H1 (cell line): ENCODE data around the gene CHCHD6. TPM values are rescaled to one million over a fixed set of nuclear protein-coding genes. Genes with fewer than 3 reads are reported as not detected.

Experiments used
- ATF3 ChIP-seq: IDR thresholded peaks from 2 replicates; pipeline ENCODE4 v1.6.1; 2011; ENCODE audit warnings: low read depth, mild to moderate bottlenecking, low read length; ENCODE audit not compliant: insufficient read depth
- CBX5 ChIP-seq: fragments of 300-800, 300-1000 bp; sonication (generic); IDR thresholded peaks from 2 replicates; pipeline ENCODE4 v1.7.1; 2016; ENCODE audit warnings: antibody characterized with exemption, low read length, low read depth
- CBX8 ChIP-seq: fragments of 300-800, 300-1000 bp; sonication (generic); IDR thresholded peaks from 2 replicates; pipeline ENCODE4 v1.7.1; 2016; ENCODE audit warnings: low read depth, low read length, borderline replicate concordance
- CREB1 ChIP-seq: IDR thresholded peaks from 2 replicates; pipeline ENCODE4 v1.6.1; 2012; ENCODE audit warnings: inconsistent platforms
- CTBP2 ChIP-seq: IDR thresholded peaks from 2 replicates; pipeline ENCODE4 v1.7.0; 2011; ENCODE audit warnings: borderline replicate concordance, mild to moderate bottlenecking, moderate library complexity, mixed read lengths, low read length; ENCODE audit not compliant: insufficient read depth, insufficient read length
- FOSL1 ChIP-seq: IDR thresholded peaks from 2 replicates; pipeline ENCODE4 v1.6.1; 2011; ENCODE audit warnings: mild to moderate bottlenecking, low read depth, low read length, moderate library complexity; ENCODE audit not compliant: insufficient read depth
- JUN ChIP-seq: IDR thresholded peaks from 2 replicates; pipeline ENCODE4 v1.6.1; 2011; ENCODE audit warnings: low read depth, mild to moderate bottlenecking, improper control_type of control experiment, low read length
- KDM4A ChIP-seq: IDR thresholded peaks from one replicate; pipeline ENCODE4 v1.7.1; 2012; ENCODE audit warnings: low read depth, mild to moderate bottlenecking, moderate library complexity, low read length, inconsistent platforms; ENCODE audit not compliant: severe bottlenecking
- NANOG ChIP-seq: IDR thresholded peaks from 2 replicates; pipeline ENCODE4 v1.6.1; 2011; ENCODE audit warnings: low read length, low read depth, mild to moderate bottlenecking, inconsistent platforms; ENCODE audit not compliant: insufficient read depth, poor library complexity, severe bottlenecking
- POLR2AphosphoS5 ChIP-seq: IDR thresholded peaks from 2 replicates; pipeline ENCODE4 v1.6.1; 2011; ENCODE audit warnings: low read depth, low read length
- POU5F1 ChIP-seq: IDR thresholded peaks from 2 replicates; pipeline ENCODE4 v1.6.1; 2011; ENCODE audit warnings: low read depth, mild to moderate bottlenecking, low read length, moderate library complexity
- SP1 ChIP-seq: IDR thresholded peaks from 2 replicates; pipeline ENCODE4 v1.6.1; 2011; ENCODE audit warnings: low read depth, low read length
- SP4 ChIP-seq: IDR thresholded peaks from 2 replicates; pipeline ENCODE4 v1.6.1; 2012; ENCODE audit warnings: low read length, inconsistent platforms
- SUZ12 ChIP-seq: fragments of 200-600 bp; sonication (generic); IDR thresholded peaks from 2 replicates; pipeline ENCODE4 v1.6.1; 2012; ENCODE audit warnings: mild to moderate bottlenecking, inconsistent platforms, low read length, moderate library complexity, mixed read lengths
- TAF7 ChIP-seq: optimal IDR thresholded peaks from 2 replicates; pipeline ENCODE3; 2011; ENCODE audit warnings: low read depth, mild to moderate bottlenecking, inconsistent platforms, low read length, moderate library complexity, borderline replicate concordance
- YY1 ChIP-seq: IDR thresholded peaks from 2 replicates; pipeline ENCODE4 v1.6.1; 2011; ENCODE audit warnings: low read depth, mild to moderate bottlenecking, low read length
- polyA plus RNA-seq, 7 experiments: library from polyadenylated mRNA; depleted of rRNA in 3 of 7; stranded (reverse) in 5 of 7; unstranded in 2 of 7; fragments of >200 nt in 5 of 7; fragments of 200-250 nt in 2 of 7; gene quantifications; 1 replicate in 5 of 7; 2 replicates in 1 of 7; 4 replicates in 1 of 7; pipeline versions ENCODE4 v1.2.1 to v1.2.3, GENCODE V29; 2011 to 2013; ENCODE audit warnings: missing spikeins in 2 of 7, mixed read lengths in 2 of 7
- total RNA-seq: library from RNA; stranded (reverse); fragmentation: NEBNext Ultra II Directional; extraction: Animal tissue kit (Norgen Biotek cat#: 25700); gene quantifications from 2 replicates; pipeline ENCODE4 v1.2.1, GENCODE V29; 2021

CHCHD6 gene
- total and polyA plus RNA-seq, 2 of the 8 experiments (the other 6 are each of a cell fraction or from before 2014, with no cell fraction given), result 32.4 to 37.6 TPM

GRCh38 chr3:126703512-126704493 lies at the start of gene CHCHD6 (continued):
- TF ChIP-seq CBX8, result no peak
- TF ChIP-seq ATF3, result no peak
- TF ChIP-seq CREB1, result peak; percentile 70
- TF ChIP-seq CBX5, result no peak
- TF ChIP-seq SP4, result no peak
- peak; percentile 89 for TF ChIP-seq KDM4A
- TF ChIP-seq JUN, result no peak
- TF ChIP-seq SUZ12, result 0 out of 2 replicates have a peak, but pooled peaks have one; percentile 11
- TF ChIP-seq POLR2AphosphoS5, result no peak
- TF ChIP-seq CTBP2, result peak; percentile 43
- TF ChIP-seq POU5F1, result no peak
- no peak for TF ChIP-seq FOSL1
- TF ChIP-seq YY1, result no peak
- no peak for TF ChIP-seq TAF7
- TF ChIP-seq NANOG, result no peak
- peak; percentile 99 for TF ChIP-seq SP1
